ENCODE data around the gene ZEB2.

The ZEB2 gene

GRCh38 chr2:144519934-144520731 lies at the start of gene ZEB2:
Gene ZEB2 (minus strand): TSS chr2:144520119. CDS start chr2:144517350, 2,769 bp downstream.
- Histone ChIP-seq H3K27me3 (no peaks in the 10 kb centered on the region), H3K4me1 (ENCODE audit: control insufficient read depth in 1 of 2, insufficient read depth in 1 of 2, low read depth in 1 of 2, low read length in 1 of 2) (peaks cover 40 to 45% of the 10 kb centered on the region in 2 experiments)

DNA sequence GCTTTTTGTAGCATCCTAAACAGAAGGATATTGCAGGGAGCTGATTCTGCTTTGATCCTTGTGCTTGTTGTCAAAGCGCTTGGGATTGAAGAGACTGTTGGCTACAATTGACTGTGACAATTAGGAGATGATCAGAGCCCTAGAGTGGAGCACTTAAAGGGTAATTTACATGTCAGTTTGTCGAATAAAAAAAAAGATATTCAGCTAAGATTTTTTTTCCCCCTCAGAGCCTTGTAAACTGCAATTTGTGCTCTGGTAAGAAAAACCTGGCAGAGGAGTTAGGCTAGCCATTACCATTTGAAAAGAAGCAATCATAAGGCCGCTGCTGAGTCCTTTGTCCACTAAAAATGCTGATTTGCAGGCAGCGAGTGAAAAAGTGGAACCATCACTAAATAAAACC lies 47.8 kb upstream of the ZEB2 start:
- H3K9me3 ChIP-seq = no peaks in the 10 kb centered on the region
- TF ChIP-seq CTCF (IDR thresholded peaks at IDR 0.05) = no peak
- no peak overlapping the region for H3K4me3 ChIP-seq (ENCODE audit: low read depth in 1 of 2, low read length in 1 of 2)
- no peaks in the 10 kb centered on the region for H3K27me3 ChIP-seq
- no peaks in the 10 kb centered on the region for H3K36me3 ChIP-seq
- no peak overlapping the region for H3K27ac ChIP-seq
- no peaks in the 10 kb centered on the region for H3K4me1 ChIP-seq (ENCODE audit: control insufficient read depth in 1 of 2, insufficient read depth in 1 of 2, low read depth in 1 of 2, low read length in 1 of 2)

More at GRCh38 chr2:144519934-144520731, at the start of gene ZEB2:
- H3K9me3 ChIP-seq = no peaks in the 10 kb centered on the region
- peak; percentile 44 for TF ChIP-seq CTCF (IDR thresholded peaks at IDR 0.05)
- H3K27ac ChIP-seq = peak within 1 kb of the TSS; percentile 99
- H3K4me3 ChIP-seq (ENCODE audit: low read depth in 1 of 2, low read length in 1 of 2) = peak within 1 kb of the TSS; percentile 89 to 90
- H3K36me3 ChIP-seq = no peaks in the 10 kb centered on the region

- no peaks in the 10 kb centered on the region for H3K9me3 ChIP-seq
- no peak overlapping the region for H3K4me3 ChIP-seq (ENCODE audit: low read depth in 1 of 2, low read length in 1 of 2)
- H3K4me1 ChIP-seq (ENCODE audit: control insufficient read depth in 1 of 2, insufficient read depth in 1 of 2, low read depth in 1 of 2, low read length in 1 of 2) = no peaks in the 10 kb centered on the region
- no peak for TF ChIP-seq CTCF (IDR thresholded peaks at IDR 0.05)
- no peaks in the 10 kb centered on the region for H3K36me3 ChIP-seq
- H3K27me3 ChIP-seq = no peaks in the 10 kb centered on the region
- no peak overlapping the region for H3K27ac ChIP-seq
Observed at GRCh38 chr2:144566448-144566847, 46.5 kb upstream of the ZEB2 start.

DNA sequence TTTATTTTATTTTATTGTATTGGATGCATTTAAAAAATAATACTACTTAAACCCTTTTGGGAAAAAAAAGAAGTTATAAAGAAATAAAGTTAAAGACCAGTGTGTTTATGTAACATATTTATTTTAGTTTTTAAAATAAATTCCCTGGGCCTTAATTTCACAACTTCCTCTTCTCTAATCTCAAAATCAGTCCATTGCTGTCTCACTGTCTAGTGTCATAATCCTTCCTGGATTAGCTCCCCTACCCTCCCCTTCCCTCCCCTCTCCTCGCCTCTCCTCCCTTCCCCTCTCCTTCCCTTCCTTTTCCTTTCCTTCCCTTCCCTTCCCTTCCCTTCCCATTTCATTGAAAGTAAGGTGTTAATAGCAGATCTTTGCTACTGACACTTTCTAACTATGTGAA lies 40.3 kb upstream of the ZEB2 start:
- H3K4me3 ChIP-seq (ENCODE audit: low read depth in 1 of 2, low read length in 1 of 2) = peak overlapping the region in 1 of 2 experiments; percentile 6
- no peak for TF ChIP-seq CTCF (IDR thresholded peaks at IDR 0.05)

GRCh38 chr2:144559681-144560080 lies 39.8 kb upstream of the ZEB2 start:
- Histone ChIP-seq H3K27ac (peak overlapping the region; percentile 64), H3K27me3 (no peaks in the 10 kb centered on the region), H3K36me3 (no peaks in the 10 kb centered on the region), H3K9me3 (no peaks in the 10 kb centered on the region), H3K4me1 (ENCODE audit: control insufficient read depth in 1 of 2, insufficient read depth in 1 of 2, low read depth in 1 of 2, low read length in 1 of 2) (peaks cover 18 to 21% of the 10 kb centered on the region in 2 experiments), H3K4me3 (ENCODE audit: low read depth in 1 of 2, low read length in 1 of 2) (peak overlapping the region in 1 of 2 experiments; percentile 6)
- TF ChIP-seq CTCF (IDR thresholded peaks at IDR 0.05) = no peak

More for the DNA sequence above, 40.3 kb upstream of the ZEB2 start:
- Histone ChIP-seq H3K36me3 (no peaks in the 10 kb centered on the region), H3K9me3 (no peaks in the 10 kb centered on the region), H3K27ac (peak overlapping the region; percentile 64), H3K27me3 (no peaks in the 10 kb centered on the region), H3K4me1 (ENCODE audit: control insufficient read depth in 1 of 2, insufficient read depth in 1 of 2, low read depth in 1 of 2, low read length in 1 of 2) (peaks cover 18 to 21% of the 10 kb centered on the region in 2 experiments)
